GM12878 (cell line): ENCODE results near the gene LMAN1L. TPM values are rescaled to one million over a fixed set of nuclear protein-coding genes. Genes with fewer than 3 reads are reported as not detected.

Experiments
- ATAC-seq: fragments of 200-7000 bp; cut with Tn5 transposase; 3 replicates; pipeline ENCODE4 v1.9.1; 2020; ENCODE audit warnings: mild to moderate bottlenecking, moderate library complexity
- BruUV-seq: library from RNA; stranded (reverse); fragments of 400-500 nt; replicated peaks from 2 replicates; lab custom pipeline; 2021; lab: Mats Ljungman, UMichigan
- CTCF ChIA-PET: fragments of 300-600 bp; sonication (Branson Sonifier 250); formaldehyde crosslinking; extraction: SDS; loops from one replicate; lab custom pipeline; 2021; ENCODE audit warnings: inconsistent platforms; lab: Yijun Ruan, JAX
- POLR2A ChIA-PET: fragments of 350-600 bp; formaldehyde crosslinking; extraction: SDS; loops from one replicate; lab custom pipeline; 2021; ENCODE audit warnings: inconsistent platforms; lab: Charles Lee
- RAD21 ChIA-PET: fragments of 300-600 bp; sonication (Branson Sonifier 250); formaldehyde crosslinking; loops from one replicate; lab custom pipeline; 2023; ENCODE audit warnings: antibody characterized with exemption; ENCODE audit not compliant: unreplicated experiment; lab: Charles Lee
- SMC1A ChIA-PET: fragments of 300-600 bp; sonication (Branson Sonifier 250); formaldehyde crosslinking; loops from one replicate; lab custom pipeline; 2023; ENCODE audit not compliant: unreplicated experiment, uncharacterized antibody; lab: Charles Lee
- DNase-seq: peaks from one replicate; pipeline ENCODE4 v3.0.0-alpha.2; 2011; ENCODE audit warnings: low read depth, low spot score
- FAIRE-seq: peaks from 3 replicates; lab custom pipeline; 2011; peaks lifted over from hg19 to GRCh38; lab: Jason Lieb, UNC
- H2AFZ ChIP-seq: 2 replicates; pipeline ENCODE4 v1.6.0; 2011; ENCODE audit warnings: low read depth, low read length, control low read depth; ENCODE audit not compliant: control insufficient read depth
- H3K27ac ChIP-seq: 2 replicates; pipeline ENCODE4 v1.5.1; 2011; ENCODE audit warnings: control low read depth; ENCODE audit not compliant: control insufficient read depth, insufficient read depth
- H3K27me3 ChIP-seq, 2 experiments: replicated peaks in 1 of 2; 2 replicates each; pipeline versions ENCODE4 v1.6.0 to v1.6.1; 2011; ENCODE audit warnings: low read length in 1 of 2; ENCODE audit not compliant: control insufficient read depth in 2 of 2, insufficient read depth in 2 of 2
- H3K36me3 ChIP-seq, 2 experiments: 2 replicates each; pipeline ENCODE4 v1.5.1; 2011; ENCODE audit warnings: low read length in 1 of 2; ENCODE audit not compliant: control insufficient read depth in 2 of 2, insufficient read depth in 2 of 2
- H3K4me1 ChIP-seq: 2 replicates; pipeline ENCODE4 v1.6.1; 2011; ENCODE audit warnings: mild to moderate bottlenecking, low read length, moderate library complexity, mixed read lengths; ENCODE audit not compliant: control insufficient read depth, insufficient read depth
- H3K4me2 ChIP-seq: 2 replicates; pipeline ENCODE4 v1.6.0; 2011; ENCODE audit warnings: control low read depth; ENCODE audit not compliant: control insufficient read depth, insufficient read depth
- H3K4me3 ChIP-seq: fragments of 200-600 bp; sonication (generic); 2 replicates; pipeline ENCODE4 v1.5.1; 2016
- H3K79me2 ChIP-seq: 2 replicates; pipeline ENCODE4 v1.6.0; 2011; ENCODE audit warnings: low read length; ENCODE audit not compliant: control insufficient read depth, insufficient read depth
- H3K9ac ChIP-seq: 2 replicates; pipeline ENCODE4 v1.8.0; 2011; ENCODE audit warnings: low read length, control low read depth, mixed read lengths; ENCODE audit not compliant: control insufficient read depth, insufficient read depth
- H3K9me3 ChIP-seq: replicated peaks from 3 replicates; pipeline ENCODE4 v1.5.1; 2011; ENCODE audit warnings: mild to moderate bottlenecking, low read length; ENCODE audit not compliant: control insufficient read depth, insufficient read depth
- H4K20me1 ChIP-seq: 2 replicates; pipeline ENCODE4 v1.6.0; 2011; ENCODE audit not compliant: control insufficient read depth, insufficient read depth
- EGR1 ChIP-seq, 2 experiments: IDR thresholded peaks; 1 replicate in 1 of 2; 2 replicates in 1 of 2; pipeline ENCODE4 v1.6.1; 2011 to 2012; ENCODE audit warnings: low read depth in 2 of 2, low read length in 2 of 2, borderline replicate concordance in 1 of 2, mild to moderate bottlenecking in 1 of 2, moderate library complexity in 1 of 2
- MYB ChIP-seq: fragments of 150-350 bp; IDR thresholded peaks from 2 replicates; pipeline ENCODE4 v1.6.1; 2014; ENCODE audit warnings: mild to moderate bottlenecking, low read depth, low read length, borderline replicate concordance
- POLR2AphosphoS2 ChIP-seq: IDR thresholded peaks from 2 replicates; pipeline ENCODE4 v1.6.1; 2011; ENCODE audit warnings: low read depth, mild to moderate bottlenecking, low read length, improper control_type of control experiment, moderate library complexity
- YBX1 ChIP-seq: fragments of 450-650 bp; IDR thresholded peaks from 2 replicates; pipeline ENCODE4 v1.6.1; 2016; ENCODE audit warnings: antibody characterized with exemption
- WGBS: methylation state at CpG from one replicate; pipeline ENCODE4 v1.1.6; 2016; ENCODE audit warnings: low lambda C conversion rate; ENCODE audit not compliant: insufficient replicate concordance, insufficient coverage; ENCODE audit errors: missing lambda C conversion rate; 5-methylcytosine and 5-hydroxymethylcytosine counted together
- in situ Hi-C: fragments of 300-500 bp; cut with MboI; formaldehyde crosslinking; loops from 9 replicates; pipeline ENCODE4 v1.14.3; 2018; ENCODE audit warnings: mixed read lengths
- intact Hi-C: fragments of 100-400 bp; cut with micrococcal nuclease; formaldehyde crosslinking; loops from one replicate; pipeline ENCODE4 v1.14.2; 2022; ENCODE audit not compliant: unreplicated experiment
- polyA plus RNA-seq, 11 experiments: library from polyadenylated mRNA; depleted of rRNA in 4 of 11; unstranded in 6 of 11; stranded (reverse) in 5 of 11; fragments of >200 nt; fragmentation: Nextera tagmentation in 4 of 11; fragmentation: Illumina TruSeq in 1 of 11; extraction: Ambion mirVana in 4 of 11; extraction: Trizol in 1 of 11; gene quantifications; 1 replicate in 1 of 11; 2 replicates in 10 of 11; pipeline versions ENCODE4 v1.2.1 to v1.2.3, GENCODE V29; 2011 to 2016; ENCODE audit warnings: inconsistent platforms in 2 of 11, missing spikeins in 2 of 11, low read depth in 1 of 11
- total RNA-seq, 4 experiments: library from RNA; depleted of rRNA in 3 of 4; stranded (reverse); fragments of >200 nt in 3 of 4; fragmentation: Illumina TruSeq in 1 of 4; extraction: Trizol in 1 of 4; gene quantifications; 2 replicates each; pipeline versions ENCODE4 v1.2.1 to v1.2.3, GENCODE V29; 2013 to 2021
- TF ChIP-seq, protein P1 (sequence below): fragments of 450-650 bp; IDR thresholded peaks from 2 replicates; pipeline ENCODE4 v1.6.1; 2018; ENCODE audit warnings: mild to moderate bottlenecking, low read depth, moderate library complexity; ENCODE audit not compliant: partially characterized antibody

The LMAN1L gene
- total and polyA plus RNA-seq, 10 of the 15 experiments (the other 5 are each of a cell fraction or from before 2014, with no cell fraction given) = not detected

DNA sequence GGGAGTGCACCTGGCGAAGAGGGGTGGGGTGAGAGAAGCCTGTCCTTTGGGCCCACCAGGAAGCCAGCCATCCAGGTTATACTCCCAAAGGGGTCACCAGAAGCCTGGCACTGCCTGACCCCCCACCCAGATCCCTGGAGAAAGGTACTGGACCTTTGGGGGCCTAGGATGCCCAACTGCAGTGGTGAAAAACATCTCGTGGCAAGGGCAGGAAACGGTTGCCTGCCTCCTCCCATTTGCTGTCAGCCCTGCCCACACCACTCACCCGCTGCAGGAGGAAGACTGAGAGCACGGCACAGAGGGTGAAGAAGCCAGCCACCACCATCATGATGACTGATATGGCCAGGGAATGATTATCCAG lies 32.6 kb downstream of the LMAN1L start:
- CTCF ChIA-PET = interaction anchor here (0.7 to 6.2 kb wide), 8 partner anchors 9 to 93 kb away, joined by 3 to 59 read pairs (median 4); partner anchors contain the start of gene COX5A
- no TSS peak for BruUV-seq
- no peak overlapping the region for H3K4me2 ChIP-seq
- POLR2A ChIA-PET = interaction anchor here (1.1 to 1.2 kb wide), 2 partner anchors 39 to 57 kb away, joined by 4 read pairs; no protein-coding TSS in a partner anchor
- no peak overlapping the region for H3K4me3 ChIP-seq
- H3K4me1 ChIP-seq = peaks cover 18% of the 10 kb centered on the region
- TF ChIP-seq POLR2AphosphoS2 (no peak), MYB (no peak), YBX1 (no peak), EGR1 (IDR thresholded peaks at IDR 0.05; ENCODE audit: borderline replicate concordance in 1 of 2, low read depth in 2 of 2, low read length in 2 of 2) (no peak)
- TF ChIP-seq, protein P1, sequence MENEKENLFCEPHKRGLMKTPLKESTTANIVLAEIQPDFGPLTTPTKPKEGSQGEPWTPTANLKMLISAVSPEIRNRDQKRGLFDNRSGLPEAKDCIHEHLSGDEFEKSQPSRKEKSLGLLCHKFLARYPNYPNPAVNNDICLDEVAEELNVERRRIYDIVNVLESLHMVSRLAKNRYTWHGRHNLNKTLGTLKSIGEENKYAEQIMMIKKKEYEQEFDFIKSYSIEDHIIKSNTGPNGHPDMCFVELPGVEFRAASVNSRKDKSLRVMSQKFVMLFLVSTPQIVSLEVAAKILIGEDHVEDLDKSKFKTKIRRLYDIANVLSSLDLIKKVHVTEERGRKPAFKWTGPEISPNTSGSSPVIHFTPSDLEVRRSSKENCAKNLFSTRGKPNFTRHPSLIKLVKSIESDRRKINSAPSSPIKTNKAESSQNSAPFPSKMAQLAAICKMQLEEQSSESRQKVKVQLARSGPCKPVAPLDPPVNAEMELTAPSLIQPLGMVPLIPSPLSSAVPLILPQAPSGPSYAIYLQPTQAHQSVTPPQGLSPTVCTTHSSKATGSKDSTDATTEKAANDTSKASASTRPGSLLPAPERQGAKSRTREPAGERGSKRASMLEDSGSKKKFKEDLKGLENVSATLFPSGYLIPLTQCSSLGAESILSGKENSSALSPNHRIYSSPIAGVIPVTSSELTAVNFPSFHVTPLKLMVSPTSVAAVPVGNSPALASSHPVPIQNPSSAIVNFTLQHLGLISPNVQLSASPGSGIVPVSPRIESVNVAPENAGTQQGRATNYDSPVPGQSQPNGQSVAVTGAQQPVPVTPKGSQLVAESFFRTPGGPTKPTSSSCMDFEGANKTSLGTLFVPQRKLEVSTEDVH = no peak
- TF ChIP-seq, all 136 proteins: peak for 0
- 20% methylated on average over 5 of the region's 5 CpGs for WGBS
- intact Hi-C loops = no loop called here
- Histone ChIP-seq H3K36me3 (peaks cover 18 to 26% of the 10 kb centered on the region in 2 experiments; a peak in 3 of 4 replicates), H3K27ac (no peak overlapping the region), H3K9me3 (no peaks in the 10 kb centered on the region), H3K27me3 (no peaks in the 10 kb centered on the region), H3K79me2 (peaks cover 3% of the 10 kb centered on the region; the same call in 1 of the 2 replicates), H4K20me1 (no peaks in the 10 kb centered on the region), H3K9ac (no peak overlapping the region), H2AFZ (no peak overlapping the region)
- FAIRE-seq (no peak), DNase-seq (no peak), ATAC-seq (no peak)
- ChIA-PET SMC1A (interaction anchor here (0.7 to 6.1 kb wide), 3 partner anchors 25 to 57 kb away, joined by 3 to 43 read pairs (median 17); no protein-coding TSS in a partner anchor), RAD21 (interaction anchor here (0.7 to 1.3 kb wide), 3 partner anchors 12 to 62 kb away, joined by 3 to 7 read pairs (median 3); partner anchors contain the start of gene FAM219B)
- in situ Hi-C loops = no loop called here
